Tibial artery (tissue), 4 donors: ENCODE measurements around the gene GP1BA.

Experiments used
- DNase-seq, 2 donors: peaks; one replicate each; pipeline ENCODE4 v3.0.0-alpha.2; 2019
- H3K27ac ChIP-seq, 2 donors: fragments of 200-600 bp; sonication (generic) in 1 of 2; 1 replicate in 1 of 2; 2 replicates in 1 of 2; pipeline ENCODE4 v1.5.1; 2018 to 2019; ENCODE audit warnings: mild to moderate bottlenecking in 1 of 2
- H3K27me3 ChIP-seq, 2 donors: fragments of 200-600 bp; sonication (generic) in 1 of 2; one replicate each; pipeline versions ENCODE4 v1.5.1 to v1.6.0; 2016 to 2019
- H3K36me3 ChIP-seq, 3 donors: fragments of 200-600 bp; sonication (generic) in 2 of 3; one replicate each; pipeline ENCODE4 v1.5.1; 2016 to 2019; ENCODE audit warnings: mild to moderate bottlenecking in 2 of 3
- H3K4me1 ChIP-seq, 4 donors: fragments of 200-600 bp; sonication (generic) in 2 of 4; 1 replicate in 3 of 4; 2 replicates in 1 of 4; pipeline ENCODE4 v1.5.1; 2016 to 2019
- H3K4me3 ChIP-seq, 2 donors: fragments of 200-600 bp; sonication (generic) in 1 of 2; 1 replicate in 1 of 2; 2 replicates in 1 of 2; pipeline ENCODE4 v1.5.1; 2018 to 2019; ENCODE audit warnings: mild to moderate bottlenecking in 2 of 2
- H3K9me3 ChIP-seq, 3 donors: fragments of 200-600 bp; sonication (generic) in 1 of 3; one replicate each; pipeline ENCODE4 v1.5.1; 2016 to 2019
- CTCF ChIP-seq, 2 experiments: fragments of 200-600 bp in 1 of 2; fragments of 450-650 bp in 1 of 2; IDR thresholded peaks; one replicate each; pipeline ENCODE4 v1.5.1; 2017 to 2019; ENCODE audit warnings: antibody characterized with exemption in 2 of 2, mild to moderate bottlenecking in 1 of 2, moderate library complexity in 1 of 2
- intact Hi-C: fragments of 100-400 bp; cut with DNase I; formaldehyde crosslinking; loops from one replicate; pipeline ENCODE4 v1.15.0; 2023; ENCODE audit warnings: low total_unique reads

Gene GP1BA

GRCh38 chr17:4950075-4950745 lies 18.1 kb downstream of the GP1BA start:
- H3K9me3 ChIP-seq, result no peaks in the 10 kb centered on the region
- no peaks in the 10 kb centered on the region for H3K27me3 ChIP-seq
- DNase-seq, result peak in 1 of 2 donors; percentile 48
- peaks cover 14 to 20% (median 15%) of the 10 kb centered on the region in 3 donors for H3K36me3 ChIP-seq
- H3K27ac ChIP-seq, result peak overlapping the region; percentile 95 to 99
- H3K4me3 ChIP-seq, result peak overlapping the region; percentile 93 to 100
- intact Hi-C loops, result no loop called here
- H3K4me1 ChIP-seq, result peaks cover 6 to 50% (median 37%) of the 10 kb centered on the region in 4 donors
- no peak for TF ChIP-seq CTCF (IDR thresholded peaks at IDR 0.05)

DNA sequence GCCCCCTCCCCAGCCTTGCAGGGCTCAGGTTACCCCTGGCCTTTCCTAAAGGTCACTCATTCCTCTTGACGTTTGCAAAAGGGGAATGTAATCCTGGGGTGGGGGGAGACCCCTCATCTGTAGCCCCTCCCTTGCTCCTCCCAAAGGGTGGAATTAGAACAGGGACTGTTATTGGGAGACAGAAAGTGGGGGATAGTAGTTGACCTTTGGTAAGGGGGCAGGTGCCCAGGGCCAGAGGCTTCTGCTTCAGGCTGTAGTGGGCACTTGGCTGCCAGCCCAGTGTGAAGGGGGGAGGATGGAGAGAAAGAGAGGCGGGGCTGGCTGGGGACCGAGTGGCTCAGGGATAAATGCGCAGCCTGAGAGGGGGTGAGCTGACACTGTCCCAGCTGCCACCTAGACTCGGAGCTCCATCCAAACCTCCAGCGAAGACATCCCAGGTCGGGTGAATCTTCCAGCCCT lies 18.7 kb downstream of the GP1BA start, which contains the start of gene ENO3:
TSS of gene ENO3 (plus strand) at position 374 of the 459 bp plus-strand sequence. CDS start 711 bp downstream, outside the sequence.
- no peak for DNase-seq
- no peak for TF ChIP-seq CTCF (IDR thresholded peaks at IDR 0.05)
- H3K9me3 ChIP-seq, result no peaks in the 10 kb centered on the region
- H3K36me3 ChIP-seq, result peaks cover 9 to 14% (median 10%) of the 10 kb centered on the region in 3 donors
- peak within 1 kb of the TSS; percentile 93 to 100 for H3K4me3 ChIP-seq
- intact Hi-C loops, result no loop called here
- peak within 1 kb of the TSS; percentile 95 to 99 for H3K27ac ChIP-seq
- peaks cover 3 to 44% (median 31%) of the 10 kb centered on the region in 4 donors for H3K4me1 ChIP-seq
- no peaks in the 10 kb centered on the region for H3K27me3 ChIP-seq

GRCh38 chr17:4951486-4951885 lies 19.4 kb downstream of the GP1BA start:
- no peak overlapping the region for H3K27ac ChIP-seq
- DNase-seq, result no peak
- peaks cover 2 to 7% (median 3%) of the 10 kb centered on the region in 3 donors for H3K36me3 ChIP-seq
- H3K27me3 ChIP-seq, result no peaks in the 10 kb centered on the region
- no peak overlapping the region for H3K4me3 ChIP-seq
- H3K9me3 ChIP-seq, result no peaks in the 10 kb centered on the region
- TF ChIP-seq CTCF (IDR thresholded peaks at IDR 0.05), result no peak
- H3K4me1 ChIP-seq, result peaks cover 0 to 37% (median 24%) of the 10 kb centered on the region in 4 donors
- intact Hi-C loops, result no loop called here

DNA sequence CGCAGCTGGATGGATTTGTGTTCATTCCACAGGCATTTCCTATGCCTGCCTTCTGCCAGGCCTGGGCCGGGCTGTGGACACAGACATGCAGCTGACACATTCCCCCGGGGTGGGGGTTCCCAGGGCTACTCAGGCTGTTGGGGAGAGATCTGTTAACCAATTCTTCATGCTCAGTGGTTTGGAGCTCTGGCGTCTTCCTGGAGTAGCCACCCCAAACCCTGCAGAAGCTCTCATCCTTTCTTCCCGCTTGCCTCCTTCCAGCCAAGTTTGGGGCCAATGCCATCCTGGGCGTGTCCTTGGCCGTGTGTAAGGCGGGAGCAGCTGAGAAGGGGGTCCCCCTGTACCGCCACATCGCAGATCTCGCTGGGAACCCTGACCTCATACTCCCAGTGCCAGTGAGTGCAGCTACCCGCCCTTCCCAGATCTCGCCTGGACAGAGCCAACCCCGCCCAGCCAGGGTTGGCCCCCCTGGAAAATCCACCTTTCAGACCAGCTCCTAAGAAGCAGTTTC lies 21.4 kb downstream of the GP1BA start:
- intact Hi-C loops, result no loop called here
- TF ChIP-seq CTCF (IDR thresholded peaks at IDR 0.05), result no peak
- no peak overlapping the region for H3K4me3 ChIP-seq
- H3K27me3 ChIP-seq, result no peaks in the 10 kb centered on the region
- peak overlapping the region; percentile 64 to 72 for H3K27ac ChIP-seq
- peaks cover 0 to 34% (median 19%) of the 10 kb centered on the region in 4 donors for H3K4me1 ChIP-seq
- H3K9me3 ChIP-seq, result no peaks in the 10 kb centered on the region
- no peak for DNase-seq
- H3K36me3 ChIP-seq, result peaks cover 2 to 9% (median 6%) of the 10 kb centered on the region in 3 donors

DNA sequence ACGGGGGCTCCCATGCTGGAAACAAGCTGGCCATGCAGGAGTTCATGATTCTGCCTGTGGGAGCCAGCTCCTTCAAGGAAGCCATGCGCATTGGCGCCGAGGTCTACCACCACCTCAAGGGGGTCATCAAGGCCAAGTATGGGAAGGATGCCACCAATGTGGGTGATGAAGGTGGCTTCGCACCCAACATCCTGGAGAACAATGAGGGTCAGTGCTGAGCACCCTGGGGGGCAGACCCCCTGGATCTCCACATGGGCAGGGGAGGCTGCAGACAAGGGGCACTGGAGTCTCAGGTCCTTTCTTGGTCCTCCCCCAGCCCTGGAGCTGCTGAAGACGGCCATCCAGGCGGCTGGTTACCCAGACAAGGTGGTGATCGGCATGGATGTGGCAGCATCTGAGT lies 23.0 kb downstream of the GP1BA start:
- Histone ChIP-seq H3K27ac (no peak overlapping the region), H3K4me1 (peaks cover 0 to 31% (median 17%) of the 10 kb centered on the region in 4 donors), H3K9me3 (no peaks in the 10 kb centered on the region), H3K36me3 (peaks cover 18 to 22% (median 22%) of the 10 kb centered on the region in 3 donors), H3K4me3 (no peak overlapping the region), H3K27me3 (no peaks in the 10 kb centered on the region)
- DNase-seq, result no peak
- no peak for TF ChIP-seq CTCF (IDR thresholded peaks at IDR 0.05)
- intact Hi-C loops, result no loop called here
